ENCODE data around the gene C4orf50.

C4orf50 gene

DNA sequence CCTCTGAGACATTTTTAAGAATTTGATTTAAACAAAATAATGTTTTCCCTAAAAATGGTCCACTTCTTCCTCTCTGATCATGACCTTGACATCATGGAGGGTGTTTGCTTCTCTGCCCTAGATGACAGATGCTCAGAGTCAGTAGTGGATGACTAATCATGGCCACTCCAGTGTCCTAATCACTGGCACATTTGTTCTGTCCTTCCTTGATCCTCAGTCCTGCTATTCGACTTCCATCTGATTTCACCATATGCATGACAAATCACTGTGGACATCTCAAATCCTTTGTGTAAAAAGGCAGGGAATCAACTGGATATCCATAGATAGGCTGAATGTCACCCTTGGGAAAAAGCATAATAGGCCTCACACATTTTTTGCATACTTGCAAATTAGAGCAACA lies 134.3 kb downstream of the C4orf50 start:
- no peak overlapping the region for H3K27ac ChIP-seq
- DNase-seq (ENCODE audit: low spot score) = no peak
- POLR2A ChIA-PET (ENCODE audit: low non-redundant PET) = no interaction called here
- CTCF ChIA-PET = no interaction called here
- TF ChIP-seq, protein P1, sequence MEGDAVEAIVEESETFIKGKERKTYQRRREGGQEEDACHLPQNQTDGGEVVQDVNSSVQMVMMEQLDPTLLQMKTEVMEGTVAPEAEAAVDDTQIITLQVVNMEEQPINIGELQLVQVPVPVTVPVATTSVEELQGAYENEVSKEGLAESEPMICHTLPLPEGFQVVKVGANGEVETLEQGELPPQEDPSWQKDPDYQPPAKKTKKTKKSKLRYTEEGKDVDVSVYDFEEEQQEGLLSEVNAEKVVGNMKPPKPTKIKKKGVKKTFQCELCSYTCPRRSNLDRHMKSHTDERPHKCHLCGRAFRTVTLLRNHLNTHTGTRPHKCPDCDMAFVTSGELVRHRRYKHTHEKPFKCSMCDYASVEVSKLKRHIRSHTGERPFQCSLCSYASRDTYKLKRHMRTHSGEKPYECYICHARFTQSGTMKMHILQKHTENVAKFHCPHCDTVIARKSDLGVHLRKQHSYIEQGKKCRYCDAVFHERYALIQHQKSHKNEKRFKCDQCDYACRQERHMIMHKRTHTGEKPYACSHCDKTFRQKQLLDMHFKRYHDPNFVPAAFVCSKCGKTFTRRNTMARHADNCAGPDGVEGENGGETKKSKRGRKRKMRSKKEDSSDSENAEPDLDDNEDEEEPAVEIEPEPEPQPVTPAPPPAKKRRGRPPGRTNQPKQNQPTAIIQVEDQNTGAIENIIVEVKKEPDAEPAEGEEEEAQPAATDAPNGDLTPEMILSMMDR (conservative IDR thresholded peaks at IDR 0.05; ENCODE audit: low read depth) = no peak

DNA sequence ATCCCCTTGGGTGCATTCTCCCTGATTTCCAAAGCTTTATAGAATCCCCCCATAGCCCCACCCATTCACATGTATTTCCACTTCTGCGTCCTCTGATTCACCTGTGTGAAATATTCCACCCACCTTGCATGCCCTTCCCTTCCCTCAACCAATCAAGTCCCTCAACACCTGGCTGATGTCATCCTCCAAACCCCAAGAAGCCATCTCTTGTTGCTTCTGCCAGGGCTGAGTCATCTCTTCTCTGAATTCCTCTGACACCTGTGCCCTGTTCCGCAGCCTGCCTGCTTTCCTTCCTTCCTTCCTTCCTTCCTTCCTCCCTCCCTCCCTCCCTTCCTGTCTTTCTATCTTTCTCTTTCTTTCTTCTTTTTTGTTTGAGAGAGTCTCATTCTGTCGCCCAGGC lies 135.3 kb downstream of the C4orf50 start:
- TF ChIP-seq, protein P1 (conservative IDR thresholded peaks at IDR 0.05; ENCODE audit: low read depth) = no peak
- ChIA-PET POLR2A (ENCODE audit: low non-redundant PET) (no interaction called here), CTCF (no interaction called here)
- no peak for DNase-seq (ENCODE audit: low spot score)
- no peak overlapping the region for H3K27ac ChIP-seq

DNA sequence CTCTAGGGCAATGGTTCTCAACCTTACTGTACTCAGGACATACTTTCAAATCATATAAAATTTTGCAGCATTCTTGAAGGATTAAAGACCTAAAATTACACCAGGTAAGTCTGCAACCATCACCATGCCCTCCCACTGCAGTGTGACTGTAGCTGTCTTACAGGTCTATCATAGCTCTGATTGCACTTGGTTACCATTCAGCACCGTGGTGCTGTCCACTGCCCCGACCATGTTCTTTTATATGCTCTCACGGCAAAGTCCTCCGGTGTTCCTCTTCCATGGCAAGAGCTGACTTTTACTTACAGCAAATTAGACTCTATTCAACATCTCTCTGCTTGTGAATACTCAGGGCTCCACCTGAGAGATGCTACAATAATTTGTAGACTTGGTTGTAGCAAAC lies 136.9 kb downstream of the C4orf50 start:
- H3K27ac ChIP-seq = no peak overlapping the region
- no peak for DNase-seq (ENCODE audit: low spot score)
- ChIA-PET POLR2A (ENCODE audit: low non-redundant PET) (no interaction called here), CTCF (no interaction called here)
- TF ChIP-seq, protein P1 (conservative IDR thresholded peaks at IDR 0.05; ENCODE audit: low read depth) = no peak

DNA sequence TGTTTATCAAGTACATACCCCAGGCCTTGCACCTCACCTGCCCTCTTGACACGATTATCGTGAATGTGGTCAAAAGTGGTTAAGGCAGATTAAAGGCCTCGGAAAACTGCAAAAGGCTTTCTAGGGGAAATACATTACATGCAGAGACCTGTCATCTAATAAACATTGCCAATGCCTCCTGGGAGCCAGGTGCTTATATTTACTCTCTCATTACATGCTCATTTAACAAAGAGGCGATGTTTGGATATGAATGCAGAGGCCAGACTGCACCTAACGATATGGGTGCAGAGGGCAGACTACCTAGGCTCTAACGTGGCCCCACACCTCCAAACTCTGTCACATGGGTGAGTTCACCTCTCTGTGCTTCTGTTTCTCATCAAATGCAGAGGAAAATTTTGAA lies 139.9 kb downstream of the C4orf50 start:
- CTCF ChIA-PET = no interaction called here
- no peak for DNase-seq (ENCODE audit: low spot score)

DNA sequence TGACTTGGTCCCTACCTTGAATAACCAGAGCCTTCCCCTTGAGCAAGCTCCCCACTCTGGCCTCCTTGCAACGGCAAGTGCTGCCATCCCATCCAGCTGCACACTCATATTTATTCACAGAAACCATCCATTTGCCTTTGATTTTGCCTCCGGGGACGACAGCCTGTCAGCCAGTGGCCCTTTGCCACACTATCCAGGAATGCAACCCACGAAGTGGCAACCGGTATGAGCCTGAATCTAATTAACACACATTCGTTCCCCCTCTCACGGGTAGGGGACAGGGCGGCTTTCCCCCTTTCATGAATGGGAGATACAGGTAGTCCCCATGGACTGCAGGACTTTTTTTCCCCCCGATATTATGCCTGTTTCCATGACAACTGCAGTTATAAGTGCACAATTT lies 140.8 kb downstream of the C4orf50 start:
- DNase-seq (ENCODE audit: low spot score) = no peak
- no peak overlapping the region for H3K27ac ChIP-seq
- CTCF ChIA-PET = interaction anchor here (0.6 kb wide), 1 partner anchor 669 kb away, joined by 3 read pairs; no protein-coding TSS in a partner anchor
- TF ChIP-seq, protein P1 (conservative IDR thresholded peaks at IDR 0.05; ENCODE audit: low read depth) = no peak
- POLR2A ChIA-PET (ENCODE audit: low non-redundant PET) = no interaction called here

More for the DNA sequence above, 139.9 kb downstream of the C4orf50 start:
- TF ChIP-seq, protein P1 (conservative IDR thresholded peaks at IDR 0.05; ENCODE audit: low read depth) = no peak
- POLR2A ChIA-PET (ENCODE audit: low non-redundant PET) = no interaction called here
- no peak overlapping the region for H3K27ac ChIP-seq

DNA sequence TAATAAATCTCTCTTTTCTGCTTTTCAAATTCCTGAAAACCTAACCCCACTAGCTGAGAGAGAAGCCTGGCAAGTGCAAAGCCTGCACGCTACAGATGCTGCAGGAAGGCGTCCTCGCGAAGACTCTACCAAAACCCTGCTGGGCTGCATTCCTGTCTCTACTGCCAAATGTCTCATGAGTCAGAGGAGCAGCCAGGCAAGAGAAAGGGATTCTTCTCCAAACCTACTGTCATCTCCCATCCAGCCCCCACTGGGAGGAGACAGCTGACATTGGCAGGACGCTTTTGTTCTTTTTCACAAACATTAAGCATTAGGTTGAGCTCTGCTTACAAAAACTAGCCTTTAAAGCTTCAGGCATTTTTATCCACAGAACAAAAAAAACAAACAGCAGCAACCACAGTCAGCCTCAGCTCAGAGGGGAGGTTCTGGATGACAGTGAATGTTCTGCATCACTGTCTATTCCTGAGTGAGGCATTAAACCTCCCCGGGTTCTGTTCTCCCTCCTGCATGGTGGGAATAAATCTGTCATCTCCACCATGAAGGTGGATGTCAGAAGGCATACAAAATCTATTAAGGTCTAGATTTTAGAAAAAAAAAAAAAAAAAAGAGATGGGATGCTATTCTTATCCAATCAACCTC lies 143.3 kb downstream of the C4orf50 start:
- TF ChIP-seq, protein P1 (conservative IDR thresholded peaks at IDR 0.05; ENCODE audit: low read depth) = no peak
- DNase-seq (ENCODE audit: low spot score) = peak; percentile 26
- CTCF ChIA-PET = interaction anchor here (0.6 kb wide), 1 partner anchor 416 kb away, joined by 3 read pairs; no protein-coding TSS in a partner anchor
- POLR2A ChIA-PET (ENCODE audit: low non-redundant PET) = no interaction called here
- H3K27ac ChIP-seq = no peak overlapping the region
